Stimulated activated CD8-positive, alpha-beta memory T cell treated with anti-CD3 and anti-CD28 coated beads, Interleukin-7, amount 100 ng/mL, for 48 hours (primary cell): ENCODE results near the gene RPTOR.

Source experiments
- DNase-seq, 2 donors: peaks; one replicate each; pipeline ENCODE4 v3.0.0-alpha.2; 2020; ENCODE audit warnings: low read depth in 1 of 2; ENCODE audit errors: extremely low read depth in 1 of 2

The RPTOR gene

GRCh38 chr17:80930335-80931279 lies 386.0 kb downstream of the RPTOR start:
- DNase-seq = no peak

- DNase-seq = no peak
Observed at GRCh38 chr17:80931421-80932265, 387.0 kb downstream of the RPTOR start.

GRCh38 chr17:80935526-80935925 lies 390.9 kb downstream of the RPTOR start:
- DNase-seq = no peak

- no peak for DNase-seq
Observed at GRCh38 chr17:80936218-80936617, 391.6 kb downstream of the RPTOR start.

- no peak for DNase-seq
Observed at GRCh38 chr17:80936723-80937122, 392.1 kb downstream of the RPTOR start.

- DNase-seq = no peak
Observed at GRCh38 chr17:80937462-80938381, 393.1 kb downstream of the RPTOR start.

- peak in 1 of 2 donors; percentile 26 for DNase-seq
Observed at GRCh38 chr17:80938556-80938955, 393.9 kb downstream of the RPTOR start.

- DNase-seq = no peak
Observed at GRCh38 chr17:80939151-80940145, 394.8 kb downstream of the RPTOR start.

- no peak for DNase-seq
Observed at GRCh38 chr17:80940171-80941123, 395.8 kb downstream of the RPTOR start.

GRCh38 chr17:80941171-80941570 lies 396.5 kb downstream of the RPTOR start:
- DNase-seq = no peak

GRCh38 chr17:80941743-80942422 lies 397.2 kb downstream of the RPTOR start:
- no peak for DNase-seq

GRCh38 chr17:80942423-80943345 lies 398.0 kb downstream of the RPTOR start:
- DNase-seq = no peak

- DNase-seq = no peak
Observed at GRCh38 chr17:80943346-80944145, 398.9 kb downstream of the RPTOR start.

- DNase-seq = no peak
Observed at GRCh38 chr17:80944326-80944725, 399.7 kb downstream of the RPTOR start.

GRCh38 chr17:80945736-80946135 lies 401.1 kb downstream of the RPTOR start:
- no peak for DNase-seq

- no peak for DNase-seq
Observed at GRCh38 chr17:80946449-80946848, 401.8 kb downstream of the RPTOR start.
